8988T (cell line): Measurements from ENCODE around the gene HSPB6.
A peak's percentile ranks its signal among the peaks of the same experiment; 100 is the strongest.

Source experiments
- DNase-seq: peaks from one replicate; pipeline ENCODE4 v3.0.0; 2011

Gene HSPB6

DNA sequence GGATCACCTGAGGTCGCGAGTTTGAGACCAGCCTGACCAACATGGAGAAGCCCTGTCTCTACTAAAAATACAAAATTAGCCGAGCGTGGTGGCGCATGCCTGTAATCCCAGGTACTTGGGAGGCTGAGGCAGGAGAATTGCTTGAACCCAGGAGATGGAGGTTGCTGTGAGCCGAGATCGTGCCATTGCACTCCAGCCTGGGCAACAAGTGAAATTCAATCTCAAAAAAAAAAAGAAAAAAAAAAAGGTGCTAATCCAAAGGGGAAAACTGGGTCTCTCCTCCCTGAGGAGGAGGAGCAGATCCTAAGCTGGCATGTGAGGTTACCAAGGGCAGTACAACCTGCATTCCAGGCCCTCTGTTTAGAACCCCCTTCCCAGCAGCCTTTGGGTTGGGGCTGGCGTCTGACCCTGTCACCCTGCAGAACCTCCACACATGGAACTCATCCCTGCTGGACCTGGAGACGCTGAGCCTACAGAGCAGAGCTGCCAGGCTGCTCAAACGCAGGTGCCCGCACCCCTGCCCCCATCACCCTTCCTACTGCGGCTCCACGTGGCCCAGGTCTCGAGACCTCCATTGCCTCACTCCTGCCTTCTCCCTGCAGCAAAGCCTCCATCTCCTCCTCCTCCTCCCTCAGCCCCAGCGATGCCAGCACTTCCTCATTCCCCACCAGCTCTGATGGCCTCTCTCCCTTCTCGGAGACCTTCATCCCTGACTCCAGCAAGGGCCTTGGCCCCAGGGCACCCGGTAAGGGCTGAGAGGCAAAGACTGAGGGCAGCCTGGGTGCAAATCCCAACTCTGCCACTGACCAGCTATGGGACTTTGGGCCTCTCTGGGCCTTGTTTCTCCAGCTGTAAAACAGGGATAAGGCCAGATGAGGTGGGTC is 7.8 kb upstream of the HSPB6 start:
- peak; percentile 10 for DNase-seq

DNA sequence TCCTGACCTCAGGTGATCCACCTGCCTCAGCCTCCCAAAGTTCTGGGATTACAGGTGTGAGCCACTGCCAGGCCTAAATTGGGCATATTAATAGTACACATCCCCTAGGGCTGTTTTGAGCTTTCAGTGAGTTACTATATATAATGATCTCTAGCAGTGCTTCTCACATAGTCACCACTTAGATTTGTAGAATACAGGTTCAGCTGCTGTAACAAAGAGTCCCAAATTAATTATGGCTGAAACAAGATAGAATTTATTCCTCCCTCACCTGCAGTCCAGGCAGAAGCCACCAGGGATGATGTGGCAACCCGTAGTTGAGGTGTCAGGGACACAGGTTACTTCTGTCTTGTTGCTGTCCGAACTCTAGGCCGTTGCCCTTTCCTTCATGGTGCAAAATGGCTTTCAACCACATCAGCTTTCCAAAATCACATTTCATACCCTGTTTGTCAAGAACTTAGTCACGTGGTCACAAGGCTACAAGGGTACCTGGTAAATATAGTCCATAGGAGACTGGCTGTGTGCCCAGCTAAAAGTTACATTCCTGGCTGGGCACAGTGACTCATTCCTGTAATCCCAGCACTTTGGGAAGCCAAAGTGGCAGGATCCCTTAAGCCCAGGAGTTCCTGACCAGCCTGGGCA is 4.0 kb upstream of the HSPB6 start:
- DNase-seq: no peak

DNA sequence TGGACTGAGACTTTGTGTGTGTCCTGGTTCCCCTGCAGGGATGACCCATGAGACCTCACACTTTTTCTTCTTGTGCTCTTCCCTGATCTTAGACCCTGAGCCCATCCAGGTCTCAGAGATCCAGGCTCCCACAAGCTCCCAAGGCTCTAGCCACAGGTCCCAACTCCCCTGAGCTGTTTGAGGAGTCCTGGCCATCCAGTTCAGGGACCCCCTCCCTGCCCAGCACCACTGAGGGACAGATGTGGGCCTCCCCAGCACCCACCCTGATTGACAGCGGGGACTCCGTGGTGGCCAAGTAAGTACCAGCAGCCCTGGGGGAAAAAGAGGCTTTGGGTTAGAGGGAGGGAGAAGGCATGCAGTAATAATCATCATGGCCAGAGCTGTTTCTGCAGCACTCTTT is 2.9 kb upstream of the HSPB6 start:
- DNase-seq: no peak

DNA sequence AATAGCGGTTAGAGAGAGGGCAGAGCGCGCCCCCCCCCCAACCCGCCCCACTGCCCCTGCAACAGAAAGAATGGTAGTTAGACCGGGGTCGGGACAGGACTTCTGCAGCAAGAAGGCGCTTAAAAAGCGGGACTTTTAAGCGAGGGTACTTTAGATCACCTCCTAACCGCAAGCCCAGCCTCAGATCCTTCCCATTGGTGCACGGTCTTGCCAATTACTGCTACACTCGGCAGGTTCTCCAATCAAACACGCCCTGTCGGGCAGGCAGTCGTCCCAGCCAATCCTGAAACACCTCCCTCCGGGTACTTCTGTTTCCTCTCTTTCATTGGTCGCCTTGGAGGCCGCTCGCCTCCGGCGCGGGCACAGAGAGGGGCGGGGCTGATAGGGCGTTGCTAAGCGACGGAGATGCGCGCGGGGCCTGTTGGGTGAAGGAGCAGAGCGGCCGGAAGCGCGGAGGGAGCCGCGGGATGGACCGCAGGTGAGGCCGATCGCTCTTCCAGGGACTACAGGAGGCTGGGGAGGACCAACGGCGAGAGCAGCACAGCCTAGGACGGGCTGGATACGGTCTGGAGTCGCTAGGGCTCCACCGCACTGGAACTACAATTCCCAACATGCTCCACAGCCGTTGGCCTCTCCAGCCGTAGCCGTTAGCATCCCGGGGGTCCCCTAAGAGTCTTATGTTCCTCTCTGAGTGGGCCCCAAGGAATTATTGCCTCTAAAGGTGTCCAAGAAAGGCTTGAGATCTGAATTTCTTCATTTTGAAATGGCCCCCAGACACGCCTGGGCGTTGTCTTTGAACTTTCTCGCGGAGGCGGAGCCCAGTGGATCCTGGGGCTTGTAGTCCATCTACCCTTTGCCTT is 1.1 kb upstream of the HSPB6 start, which contains the start of gene PROSER3:
Gene PROSER3, plus strand, starts transcription at position 428 of the 860 bp plus-strand sequence. Its CDS starts 40 bp downstream, at position 468.
- DNase-seq: peak; percentile 97

DNA sequence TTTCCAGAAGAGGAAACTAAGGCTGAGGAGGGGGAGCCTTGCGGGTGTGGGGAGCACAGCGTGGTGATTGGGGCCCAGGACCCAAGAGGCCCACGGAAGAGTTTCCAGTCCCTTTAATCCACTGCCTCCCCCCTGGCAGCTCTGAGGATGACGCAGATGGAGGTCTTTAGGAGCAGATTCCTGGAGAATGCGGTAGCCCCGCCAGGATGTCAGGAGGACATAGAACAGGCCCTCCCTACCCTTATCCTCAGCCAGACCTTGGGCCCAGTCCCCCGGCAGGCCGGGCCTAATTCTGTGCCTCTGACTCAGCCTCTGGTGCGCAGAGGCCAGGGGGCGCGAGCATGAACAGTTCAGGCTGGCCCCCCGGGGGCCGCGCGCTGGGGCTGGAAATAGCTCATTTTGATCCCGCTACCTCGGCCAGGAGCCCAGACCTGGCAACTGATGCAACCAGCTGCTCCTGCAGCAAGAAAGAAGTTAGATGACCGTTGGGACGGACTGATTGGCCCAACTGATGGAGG is 461 bp upstream of the HSPB6 start:
- DNase-seq: peak; percentile 58

DNA sequence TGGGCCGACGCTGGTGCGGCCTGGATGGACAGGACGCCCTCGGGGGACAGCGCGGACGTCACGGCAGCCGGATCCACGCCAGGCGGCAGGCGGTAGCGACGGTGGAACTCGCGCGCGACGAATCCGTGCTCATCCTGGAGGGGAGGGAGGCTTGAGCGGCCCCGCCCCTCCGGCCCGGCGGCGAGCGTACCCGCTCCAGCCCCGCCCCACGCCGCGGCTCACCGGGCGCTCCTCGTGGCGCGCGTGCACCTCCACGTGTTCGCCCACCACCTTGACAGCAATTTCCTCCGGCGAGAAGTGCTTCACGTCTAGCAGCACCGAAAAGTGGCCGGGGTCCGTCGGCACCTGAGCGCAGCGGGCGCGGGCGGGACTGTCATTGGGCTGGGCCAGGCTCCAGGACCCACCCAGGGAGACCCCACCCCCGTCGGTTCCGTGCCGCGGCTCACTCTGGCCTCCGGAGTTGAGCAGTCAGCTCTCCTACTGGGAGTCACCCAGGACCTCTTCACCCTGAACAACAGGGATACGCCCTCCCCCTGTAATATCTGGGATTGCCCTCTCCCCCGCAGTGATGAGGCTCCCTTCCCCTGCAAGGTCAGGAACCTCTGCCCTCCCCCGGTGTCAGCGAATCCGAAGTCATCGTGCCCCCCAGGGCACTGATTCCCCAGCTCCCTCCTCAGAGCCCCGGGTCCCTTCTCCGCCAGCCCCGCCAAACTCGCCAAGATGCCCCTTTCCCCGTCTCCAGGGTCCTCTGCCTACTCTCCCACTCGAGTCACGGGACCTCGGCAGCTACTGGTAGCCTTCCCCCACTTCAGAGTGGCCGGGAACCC is 1.1 kb downstream of the HSPB6 start:
- DNase-seq: peak; percentile 22

DNA sequence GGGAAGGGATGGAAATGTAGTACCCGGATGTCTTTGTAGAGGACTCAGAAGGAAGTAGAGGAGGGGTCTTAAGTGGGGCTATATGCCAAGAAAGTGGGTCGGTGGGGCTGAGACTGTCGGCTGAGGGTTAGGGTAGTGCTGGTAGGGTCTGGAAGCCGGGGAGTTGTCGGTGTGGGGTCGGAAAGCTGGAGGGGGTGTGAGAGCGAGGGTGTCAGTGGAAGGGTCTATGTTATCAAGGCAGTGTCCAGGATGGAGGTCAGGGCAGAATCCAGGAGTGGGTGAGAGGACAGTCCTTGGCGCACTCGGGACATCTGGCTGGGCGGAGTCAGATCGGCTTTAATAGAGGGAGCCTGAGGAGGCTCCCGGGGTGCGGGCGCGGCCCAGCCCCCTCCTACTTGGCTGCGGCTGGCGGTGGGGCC is 1.7 kb downstream of the HSPB6 start:
- DNase-seq: no peak

DNA sequence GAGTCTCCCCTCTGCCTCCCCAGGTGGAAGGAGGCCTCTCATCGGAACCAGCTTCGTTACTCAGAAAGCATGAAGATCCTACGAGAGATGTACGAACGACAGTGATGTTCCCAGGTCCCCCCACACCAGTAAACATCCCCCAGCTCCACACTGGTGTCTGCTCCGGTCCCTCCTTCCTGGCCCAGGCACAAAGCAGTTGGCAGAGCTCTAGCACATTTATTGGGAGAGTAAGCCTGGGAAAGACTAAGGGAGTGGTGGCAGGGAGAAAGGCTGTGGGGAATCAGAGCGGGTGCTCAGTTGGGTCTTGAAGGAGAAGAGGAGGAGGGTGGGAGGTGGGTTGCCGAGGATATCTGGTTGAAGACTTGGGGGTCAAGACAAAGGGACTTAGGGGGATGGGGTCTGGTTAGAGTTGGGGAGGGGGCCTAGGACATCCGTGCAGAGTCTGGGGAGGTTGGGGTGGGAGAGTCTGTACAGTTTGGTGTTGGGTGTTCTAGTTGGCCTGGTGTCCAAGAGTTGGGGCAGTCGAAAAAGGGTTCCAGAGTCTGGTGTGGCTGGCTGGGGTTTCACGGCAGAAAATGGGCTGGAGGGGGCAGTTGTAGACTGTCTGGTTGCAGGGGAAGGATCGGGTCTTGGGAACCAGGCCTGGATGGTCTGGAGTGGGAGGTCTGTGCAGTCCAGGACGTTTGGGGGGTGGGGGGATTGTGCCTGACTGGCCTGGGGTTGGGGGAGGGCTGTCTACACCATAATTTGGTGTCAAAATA is 2.3 kb downstream of the HSPB6 start:
- peak; percentile 24 for DNase-seq

DNA sequence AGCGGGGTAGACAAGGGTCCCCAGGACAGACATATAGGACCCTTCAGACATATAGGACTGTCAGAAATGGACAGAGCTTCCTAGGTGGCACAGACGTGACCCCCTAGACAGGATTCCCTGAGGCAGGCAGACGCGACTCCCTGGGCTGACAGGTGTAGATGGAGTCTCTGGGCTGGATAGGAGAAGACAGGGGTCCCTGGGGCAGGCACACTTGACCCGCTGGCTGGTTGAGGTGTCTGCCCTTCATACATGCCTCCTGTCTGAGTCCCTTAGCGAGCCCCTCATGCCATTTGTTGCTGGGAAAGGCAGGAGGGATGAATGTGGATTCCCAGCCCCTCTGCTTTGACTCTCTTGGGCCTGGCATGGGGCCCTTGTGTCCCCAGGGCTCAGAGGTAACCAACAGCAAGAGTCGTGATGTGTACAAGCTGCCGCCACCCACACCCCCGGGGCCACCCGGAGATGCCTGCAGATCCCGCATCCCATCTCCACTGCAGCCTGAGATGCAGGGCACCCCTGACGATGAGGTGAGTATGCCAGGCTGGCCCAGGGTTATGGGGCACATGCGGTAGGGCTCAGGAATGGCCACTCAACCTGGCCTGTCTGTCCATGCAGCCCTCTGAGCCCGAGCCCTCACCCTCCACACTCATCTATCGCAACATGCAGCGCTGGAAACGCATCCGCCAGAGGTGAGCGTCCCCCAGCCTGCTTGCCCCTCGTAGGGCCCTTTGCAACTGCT is 3.0 kb downstream of the HSPB6 start:
- no peak for DNase-seq

DNA sequence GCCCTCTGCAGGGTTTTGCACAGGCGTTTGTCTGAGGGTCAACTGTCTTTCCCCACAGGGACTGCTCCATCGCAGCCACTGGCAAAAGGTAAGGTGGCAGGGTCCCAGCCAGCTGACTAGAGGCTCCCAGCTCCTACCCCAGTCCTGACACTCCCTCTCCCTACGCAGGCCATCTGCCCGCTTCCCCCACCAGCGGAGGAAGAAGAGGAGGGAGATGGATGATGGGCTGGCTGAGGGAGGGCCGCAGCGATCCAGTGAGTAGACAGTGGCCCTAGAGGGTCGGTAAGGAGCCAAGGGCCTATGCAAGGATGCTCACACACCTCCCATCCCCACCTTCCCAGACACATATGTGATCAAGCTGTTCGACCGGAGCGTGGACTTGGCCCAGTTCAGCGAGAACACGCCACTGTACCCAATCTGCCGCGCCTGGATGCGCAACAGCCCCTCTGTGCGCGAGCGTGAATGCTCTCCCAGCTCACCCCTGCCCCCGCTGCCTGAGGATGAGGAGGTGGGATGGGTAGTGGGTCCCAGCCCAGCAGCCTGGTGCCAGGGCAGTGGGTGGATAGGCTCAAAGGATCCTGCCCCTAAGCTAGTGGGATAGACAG is 4.0 kb downstream of the HSPB6 start:
- no peak for DNase-seq

DNA sequence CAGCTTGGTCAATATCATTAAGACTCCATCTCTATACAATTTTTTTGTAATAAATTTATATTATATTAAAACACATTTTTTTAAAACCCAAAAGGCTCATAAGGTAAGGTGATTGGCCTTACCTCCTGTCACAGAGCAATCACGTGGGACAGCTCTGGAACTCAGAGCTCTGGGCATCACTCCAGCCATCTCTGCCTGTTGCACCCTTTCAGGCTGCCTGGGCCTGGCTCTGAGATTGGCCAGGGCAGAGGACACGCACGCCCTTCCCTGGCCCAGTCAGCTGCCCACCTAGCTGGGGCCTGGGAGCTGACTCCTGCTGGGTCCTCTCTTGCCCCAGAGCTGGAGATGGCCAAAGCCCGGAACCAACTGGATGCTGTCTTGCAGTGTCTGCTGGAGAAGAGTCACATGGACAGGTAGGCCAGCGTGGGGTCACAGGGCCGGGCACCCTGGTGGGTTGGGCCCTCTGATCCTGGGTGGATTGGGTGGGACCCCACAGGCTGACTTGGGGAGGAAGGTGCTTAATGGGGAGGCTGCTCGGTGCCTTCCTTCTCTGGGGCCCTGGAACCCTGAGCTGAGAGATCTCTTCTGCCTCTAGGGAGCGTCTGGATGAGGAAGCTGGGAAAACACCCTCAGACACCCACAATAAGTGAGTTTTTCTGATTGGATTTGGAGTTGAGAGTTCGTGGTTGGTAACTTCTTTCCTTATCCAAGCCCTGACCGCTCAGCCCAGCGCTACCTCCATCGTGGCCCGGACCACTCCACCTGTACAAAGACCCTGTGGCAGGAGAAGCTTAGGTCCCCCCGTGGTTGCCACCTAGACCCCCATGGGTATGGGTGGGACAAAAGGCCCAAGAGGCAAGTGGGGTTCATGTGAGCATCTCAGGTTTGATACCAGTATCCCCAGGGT is 4.7 kb downstream of the HSPB6 start:
- no peak for DNase-seq

DNA sequence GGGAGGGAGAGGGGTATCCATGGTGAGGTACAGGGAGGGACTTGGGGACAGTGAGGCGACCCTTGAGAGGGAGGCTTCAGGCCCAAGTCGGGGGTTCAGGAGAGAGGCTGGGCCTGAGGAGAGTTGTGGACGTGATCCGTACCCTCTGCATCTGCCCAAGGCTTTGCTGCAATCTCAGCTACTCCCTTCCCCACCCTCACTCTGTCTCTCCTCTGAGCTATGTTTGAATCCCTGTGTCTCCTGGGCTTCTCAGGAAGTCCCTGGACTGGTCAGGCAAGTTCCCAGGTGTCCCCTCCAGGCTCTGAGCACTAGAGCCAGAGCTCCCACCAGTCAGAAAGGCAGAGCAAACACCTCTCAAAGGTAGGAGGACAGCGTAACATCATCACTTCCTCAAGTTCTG is 6.7 kb downstream of the HSPB6 start:
- DNase-seq: no peak

DNA sequence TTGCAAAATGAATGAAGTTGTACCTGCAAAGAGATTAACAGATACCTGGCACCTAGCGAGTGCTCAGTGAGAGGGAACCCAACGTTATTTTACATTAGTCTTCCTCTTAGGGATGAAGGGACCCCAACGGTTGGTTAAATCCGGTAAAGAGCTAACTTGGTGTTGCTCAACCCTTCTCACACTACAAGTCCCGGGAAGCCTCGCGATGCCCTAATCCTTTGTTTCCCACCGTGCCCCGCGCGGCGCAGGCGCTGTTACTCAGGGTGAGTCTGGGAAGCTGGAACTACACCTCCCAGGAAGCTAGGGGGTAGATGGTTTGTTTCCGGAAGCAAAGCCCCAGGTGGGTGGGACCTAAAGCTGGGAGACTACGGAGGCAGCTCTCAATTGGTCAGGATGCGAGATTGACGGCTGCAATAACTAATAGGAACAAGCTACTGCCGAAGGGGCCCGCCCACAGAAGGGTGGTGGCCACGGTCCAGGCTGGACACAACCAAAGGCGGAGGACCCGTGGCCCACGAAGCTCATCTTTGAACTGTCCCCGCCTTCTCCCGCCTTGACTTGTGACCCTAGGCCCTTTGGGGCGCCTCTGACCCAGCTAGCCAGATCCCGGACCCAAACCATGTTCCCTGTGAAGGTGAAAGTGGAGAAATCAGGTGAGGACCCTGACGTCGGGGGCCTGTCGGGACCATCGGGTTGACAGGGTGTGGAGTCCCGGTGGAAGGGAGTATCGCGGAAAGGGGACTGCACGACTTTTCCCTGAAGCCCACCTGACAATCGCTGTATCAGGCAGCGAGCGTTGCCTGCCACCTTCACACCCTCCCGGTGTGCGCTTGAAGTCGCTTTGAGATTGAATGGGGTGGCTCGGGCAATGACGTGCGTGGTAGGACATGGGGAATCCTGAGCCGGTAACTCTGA is 8.5 kb downstream of the HSPB6 start, which contains the start of gene LIN37:
Gene LIN37, plus strand, starts transcription at position 471 of the 915 bp plus-strand sequence. Its CDS starts 149 bp downstream, at position 620.
- DNase-seq: peak; percentile 90

DNA sequence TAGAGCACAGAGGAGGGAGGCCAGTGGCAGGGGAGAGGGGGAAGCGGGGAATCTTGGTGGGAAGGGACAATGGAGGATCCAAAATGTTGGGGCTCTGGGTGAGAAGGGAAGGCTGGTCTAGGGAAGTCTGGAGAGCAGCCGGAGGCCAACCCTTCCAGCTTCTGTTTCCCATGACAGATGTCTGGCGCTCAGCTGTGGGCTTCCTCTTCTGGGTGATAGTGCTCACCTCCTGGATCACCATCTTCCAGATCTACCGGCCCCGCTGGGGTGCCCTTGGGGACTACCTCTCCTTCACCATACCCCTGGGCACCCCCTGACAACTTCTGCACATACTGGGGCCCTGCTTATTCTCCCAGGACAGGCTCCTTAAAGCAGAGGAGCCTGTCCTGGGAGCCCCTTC is 10.3 kb downstream of the HSPB6 start:
- DNase-seq: no peak

DNA sequence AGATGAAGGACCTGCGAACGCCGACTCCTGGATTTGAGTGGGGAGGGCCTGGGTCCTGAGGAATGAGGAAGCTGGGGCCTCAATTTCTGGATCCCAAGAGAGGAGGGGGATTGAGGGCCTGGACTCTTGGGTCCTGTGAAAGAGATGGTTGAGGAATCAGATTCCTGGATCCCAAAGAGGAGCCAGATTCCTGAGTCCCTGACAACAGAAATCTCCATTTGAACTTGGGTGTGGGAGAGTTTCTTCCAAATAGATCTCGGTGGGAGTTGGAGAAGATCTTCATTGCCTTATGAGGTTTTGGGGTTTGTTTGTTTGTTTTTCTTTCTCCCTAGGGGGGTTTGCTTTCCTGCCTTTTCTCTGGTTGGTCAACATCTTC is 10.8 kb downstream of the HSPB6 start:
- no peak for DNase-seq

DNA sequence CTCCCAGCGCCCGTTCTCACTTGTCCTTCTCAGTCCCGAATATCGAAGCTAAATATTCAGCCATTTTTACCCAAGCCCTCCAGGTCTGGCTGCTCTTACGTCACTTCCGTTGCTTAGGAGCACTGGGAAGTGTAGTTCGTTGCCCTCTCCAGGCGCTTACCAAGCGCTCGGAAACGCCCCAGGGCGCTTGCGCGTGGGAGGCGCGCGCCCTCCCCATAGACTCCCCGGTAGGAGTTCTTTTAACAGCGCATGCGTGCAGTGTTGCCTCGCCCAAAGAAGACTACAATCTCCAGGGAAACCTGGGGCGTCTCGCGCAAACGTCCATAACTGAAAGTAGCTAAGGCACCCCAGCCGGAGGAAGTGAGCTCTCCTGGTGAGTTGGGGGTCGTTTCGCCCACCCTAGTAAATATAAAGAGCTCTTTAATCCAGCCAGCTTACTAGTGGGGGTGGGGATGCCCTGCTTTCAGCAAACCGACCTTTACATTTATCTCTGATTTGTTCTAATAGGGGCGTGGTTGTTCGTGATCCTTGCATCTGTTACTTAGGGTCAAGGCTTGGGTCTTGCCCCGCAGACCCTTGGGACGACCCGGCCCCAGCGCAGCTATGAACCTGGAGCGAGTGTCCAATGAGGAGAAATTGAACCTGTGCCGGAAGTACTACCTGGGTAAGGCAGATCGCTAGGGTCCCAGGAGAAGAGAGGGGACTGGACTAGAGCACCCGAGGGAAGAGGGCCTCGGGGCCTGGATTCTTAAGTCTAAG is 11.3 kb downstream of the HSPB6 start, which contains the start of the genes PSENEN and U2AF1L4:
Gene PSENEN, plus strand, starts transcription at position 324 of the 759 bp plus-strand sequence. Its CDS starts 280 bp downstream, at position 604.
Gene U2AF1L4, minus strand, starts transcription at position 91 of the 759 bp plus-strand sequence. Its CDS starts 27 bp downstream, at position 64.
- DNase-seq: peak; percentile 94
